NCI-H1417 (cell line): ENCODE measurements around the gene MIAT.
A peak's percentile ranks its signal among the peaks of the same experiment; 100 is the strongest.

Experiments used
- DNase-seq, 3 experiments: peaks; one replicate each; lab custom pipeline; 2025; lab: John Stamatoyannopoulos, UW

MIAT gene

DNA sequence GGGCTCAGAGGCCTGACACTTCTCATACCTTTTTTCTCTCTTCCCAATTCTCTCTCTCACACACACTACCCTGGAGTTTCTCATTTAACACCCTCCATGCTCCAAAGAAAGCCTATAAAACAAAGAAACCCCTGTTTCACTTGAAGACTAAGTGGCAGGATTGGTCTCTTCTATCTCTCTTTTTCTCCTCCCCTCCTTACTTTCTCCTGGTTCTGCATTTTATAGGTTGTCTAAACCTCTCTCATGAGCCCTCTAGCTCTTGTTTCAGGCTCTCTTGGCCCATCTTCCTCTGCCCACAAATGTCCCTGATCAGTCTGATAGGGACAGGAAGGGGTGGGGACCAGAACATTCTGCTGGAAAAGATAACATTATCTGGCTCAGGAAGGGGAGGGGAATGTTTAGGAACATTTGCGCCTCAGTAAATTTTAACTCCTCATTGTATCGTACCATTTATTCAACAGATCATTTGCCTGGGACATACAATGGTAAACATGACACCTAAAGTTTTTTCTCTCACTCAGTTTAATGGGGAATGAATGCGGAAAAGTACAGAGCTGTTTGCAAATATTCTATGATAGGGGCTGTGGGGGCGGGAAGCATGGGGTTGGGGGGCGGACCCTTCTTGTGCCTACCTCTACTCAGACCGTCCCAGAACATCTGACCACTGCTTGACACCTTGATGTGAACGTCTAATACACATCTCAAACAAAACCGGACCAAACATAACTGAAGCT lies 24.8 kb upstream of the MIAT start:
- no peak for DNase-seq

DNA sequence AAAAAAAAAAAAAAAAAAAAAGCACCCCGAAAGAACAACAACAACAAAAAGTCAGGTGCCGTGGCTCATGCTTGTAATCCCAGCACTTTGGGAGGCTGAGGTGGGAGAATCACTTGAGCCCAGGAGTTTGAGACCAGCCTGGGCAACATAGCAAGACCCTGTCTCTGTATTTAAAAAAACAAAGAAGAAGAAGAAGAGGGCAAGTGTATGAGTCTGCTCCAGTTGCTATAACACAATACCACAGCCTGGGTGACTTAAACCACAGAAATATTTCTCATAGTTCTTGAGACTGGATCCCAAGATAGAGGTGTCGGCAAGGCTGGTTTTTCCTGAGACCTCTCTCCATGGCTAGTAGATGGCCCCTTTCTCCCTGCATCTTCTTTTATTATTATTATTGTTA lies 23.2 kb upstream of the MIAT start:
- DNase-seq: no peak

DNA sequence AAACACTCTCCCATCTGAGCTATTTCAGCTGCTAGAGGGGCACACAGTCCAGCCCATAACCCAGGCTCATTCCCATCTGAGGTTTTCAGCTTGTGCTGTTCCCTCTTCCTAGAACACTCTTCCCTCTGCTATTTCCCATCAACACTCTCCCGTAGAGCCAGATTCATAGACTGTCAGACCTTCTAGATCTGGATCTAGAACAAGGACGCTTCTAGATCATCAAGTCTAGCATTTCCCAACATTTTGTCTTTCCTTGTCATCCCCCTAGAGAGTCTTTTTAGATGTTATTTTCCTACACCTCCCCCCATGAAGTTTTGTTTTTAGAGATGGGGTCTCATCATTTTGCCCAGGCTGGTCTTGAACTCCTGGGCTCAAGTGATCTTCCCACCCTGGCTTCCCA lies 22.3 kb upstream of the MIAT start:
- DNase-seq: no peak

DNA sequence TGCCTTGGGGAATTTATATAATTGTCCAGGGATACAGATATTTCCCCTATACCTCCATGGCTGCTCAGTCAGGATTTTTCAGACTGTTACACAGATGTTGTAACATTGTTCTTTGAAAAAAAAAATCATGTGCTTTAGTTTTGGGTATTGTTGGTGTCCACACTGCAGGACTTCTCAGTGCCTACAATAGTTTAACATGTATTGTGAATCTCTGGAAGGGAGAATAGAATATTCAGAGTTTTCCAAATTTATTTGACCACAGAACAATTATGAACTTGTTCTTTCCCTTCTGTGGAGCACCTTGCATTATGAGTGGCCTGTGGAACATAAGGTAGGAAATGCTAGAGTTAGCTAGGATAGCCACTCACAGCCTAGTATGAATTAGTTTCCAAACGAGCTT lies 21.1 kb upstream of the MIAT start:
- DNase-seq: no peak

DNA sequence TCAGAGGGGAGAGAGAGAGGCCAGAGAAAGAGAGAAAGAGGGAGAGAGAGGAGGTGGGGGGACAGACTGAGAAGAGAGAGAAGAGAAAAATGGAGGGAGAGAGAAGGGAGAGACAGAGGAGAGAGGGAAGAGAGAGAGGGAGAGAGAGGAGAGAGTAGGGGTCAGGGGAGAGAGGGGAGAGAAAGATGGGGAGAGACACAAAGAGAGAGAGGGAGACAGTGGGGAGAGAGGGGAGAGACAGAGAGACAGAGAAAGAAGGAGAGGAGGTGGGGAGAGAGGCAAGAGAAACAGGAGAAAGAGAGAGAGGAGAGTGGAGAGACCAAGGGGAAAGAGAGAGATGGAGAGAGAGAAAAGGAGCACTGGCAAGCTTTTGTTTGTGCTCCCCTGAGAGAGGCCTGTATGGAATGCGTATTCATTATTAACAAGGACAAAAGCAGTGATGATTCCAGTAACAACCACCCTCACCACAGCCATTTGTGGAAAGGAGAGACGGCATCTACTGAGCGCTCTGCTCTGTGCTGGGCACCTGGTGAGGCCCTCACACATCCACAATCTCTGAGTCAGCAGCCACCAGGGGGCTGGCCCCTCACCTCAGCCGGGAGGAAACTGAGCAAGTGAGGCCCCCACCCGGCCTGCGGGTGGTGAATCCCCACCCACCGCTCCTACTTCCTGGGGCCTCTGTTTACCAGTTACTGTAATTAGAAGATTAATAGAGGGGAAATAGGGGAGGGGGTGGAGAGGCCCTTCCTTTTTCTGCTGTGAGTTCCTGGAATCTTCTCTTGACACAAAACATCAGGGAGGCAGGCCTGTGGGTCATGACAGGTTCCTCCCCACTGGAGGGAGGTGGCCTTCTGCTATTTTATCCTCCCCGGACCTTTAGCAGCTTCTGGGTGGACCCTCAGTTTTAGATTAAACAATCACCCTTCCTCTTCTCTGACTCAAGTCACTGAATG lies 14.6 kb upstream of the MIAT start:
- peak in 2 of 3 experiments; percentile 65 to 80 for DNase-seq

DNA sequence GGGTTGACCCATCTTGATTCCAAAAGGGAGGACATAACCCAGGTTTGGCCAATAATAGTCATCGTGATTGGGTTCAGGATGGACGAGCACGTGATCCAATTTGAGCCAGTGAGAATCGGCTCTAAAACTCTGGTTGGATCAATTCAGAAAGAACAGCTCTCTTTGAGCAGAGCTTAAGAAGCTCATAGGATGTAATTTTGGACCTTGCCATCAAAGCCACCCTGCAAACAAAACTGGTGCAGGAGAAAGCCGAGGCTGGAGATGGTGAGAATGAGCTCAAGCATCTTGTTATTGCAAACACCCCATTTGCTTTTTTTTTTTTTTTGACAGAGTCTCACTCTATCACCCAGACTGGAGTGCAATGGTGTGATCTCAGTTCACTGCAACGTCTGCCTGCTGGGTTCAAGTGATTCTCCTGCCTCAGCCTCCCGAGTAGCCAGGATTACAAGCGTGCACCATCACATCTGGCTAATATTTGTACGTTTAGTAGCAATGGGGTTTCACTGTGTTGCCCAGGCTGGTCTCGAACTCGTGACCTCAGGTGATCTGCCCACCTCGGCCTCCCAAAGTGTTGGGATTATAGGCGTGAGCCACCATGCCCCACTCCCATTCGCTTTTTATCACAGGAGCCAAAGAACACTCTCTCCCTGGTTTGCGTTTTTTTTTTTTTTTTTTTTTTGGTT lies 13.8 kb upstream of the MIAT start:
- DNase-seq: no peak

DNA sequence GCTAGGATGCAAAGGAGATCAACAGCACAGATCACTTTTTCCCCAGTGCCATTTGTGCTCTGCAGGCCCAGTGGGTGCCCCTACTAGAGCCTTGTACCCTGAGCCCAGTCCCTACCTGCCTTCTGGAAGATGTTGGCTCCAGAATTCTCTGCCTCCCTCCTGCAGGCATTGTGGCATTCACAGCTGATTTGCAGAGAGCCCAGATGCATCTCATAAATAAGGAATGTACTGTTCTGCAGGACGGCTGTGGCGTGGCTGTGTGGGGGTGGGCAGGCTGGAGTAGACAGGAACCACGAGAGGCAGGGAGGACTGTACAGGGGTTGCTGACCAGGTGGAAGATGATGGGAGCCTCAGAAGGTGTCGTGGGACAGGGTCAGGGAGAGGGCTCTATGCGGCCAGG lies 11.2 kb upstream of the MIAT start:
- DNase-seq: peak in 2 of 3 experiments; percentile 19 to 64

DNA sequence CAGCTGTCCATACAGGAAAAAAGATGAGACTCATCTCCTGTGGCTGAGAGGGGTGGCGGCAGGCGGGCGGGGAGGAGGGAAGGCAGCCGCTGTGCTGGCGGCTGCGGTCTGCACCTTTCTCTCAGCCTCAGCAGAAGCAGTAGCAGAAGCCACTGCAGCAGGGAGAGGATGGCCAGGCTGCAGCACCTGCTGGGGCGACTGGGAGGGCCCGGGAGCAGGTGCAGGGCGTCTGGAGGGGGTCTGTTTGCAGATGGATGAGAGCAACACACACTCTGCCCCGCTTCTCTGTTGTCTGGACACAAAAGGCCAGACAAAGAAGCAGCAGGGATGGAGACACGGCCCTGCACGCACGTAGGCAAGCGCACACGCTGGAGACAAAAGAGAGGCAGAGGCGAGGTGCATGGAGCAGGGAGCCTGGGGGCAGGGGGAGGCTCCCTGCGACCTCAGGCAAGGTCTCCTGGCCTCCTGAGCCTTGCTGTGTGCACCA lies 9.3 kb upstream of the MIAT start:
- DNase-seq: peak; percentile 84 to 98 (median 93)

DNA sequence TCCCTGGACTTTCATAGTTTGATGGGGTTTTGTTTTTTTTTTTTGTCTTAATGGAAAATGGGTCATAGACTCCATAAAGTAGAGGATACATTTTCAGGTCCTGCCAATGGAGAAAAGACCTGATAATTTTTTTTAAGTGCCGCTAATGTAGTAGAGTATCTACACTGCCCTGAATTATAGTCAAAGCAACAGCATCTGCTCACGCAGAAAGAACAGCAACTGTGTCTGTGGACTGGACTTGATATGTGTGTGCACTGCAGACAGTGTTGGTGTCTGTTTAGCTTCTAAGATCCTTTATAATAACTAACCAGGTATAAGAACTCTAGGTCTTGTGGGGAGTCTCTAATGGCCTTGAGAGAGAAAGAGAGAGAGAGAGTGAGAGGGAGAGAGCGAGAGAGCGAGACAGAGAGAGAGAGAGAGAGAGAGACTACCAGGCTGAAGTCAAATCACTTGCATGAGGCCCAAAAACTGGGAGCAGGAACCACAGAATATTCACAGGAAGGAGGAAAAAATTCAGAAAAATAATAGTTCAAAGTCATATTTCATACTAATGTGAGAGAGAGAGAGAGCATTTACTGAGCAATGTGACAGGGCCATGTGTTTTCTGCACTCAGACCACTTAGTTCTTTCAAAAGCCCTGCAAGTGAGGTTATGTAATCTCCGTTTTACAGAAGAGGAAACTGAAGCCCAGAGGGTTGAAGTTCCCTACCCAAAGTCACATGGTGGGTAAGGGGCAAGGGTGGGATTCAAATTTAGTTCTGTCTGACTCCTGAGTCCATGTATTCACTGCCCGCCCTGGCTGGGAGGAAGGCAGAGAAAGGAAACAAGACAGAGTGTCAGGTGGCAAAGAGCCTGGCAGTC lies 8.6 kb upstream of the MIAT start:
- DNase-seq: peak; percentile 39 to 78 (median 56)

DNA sequence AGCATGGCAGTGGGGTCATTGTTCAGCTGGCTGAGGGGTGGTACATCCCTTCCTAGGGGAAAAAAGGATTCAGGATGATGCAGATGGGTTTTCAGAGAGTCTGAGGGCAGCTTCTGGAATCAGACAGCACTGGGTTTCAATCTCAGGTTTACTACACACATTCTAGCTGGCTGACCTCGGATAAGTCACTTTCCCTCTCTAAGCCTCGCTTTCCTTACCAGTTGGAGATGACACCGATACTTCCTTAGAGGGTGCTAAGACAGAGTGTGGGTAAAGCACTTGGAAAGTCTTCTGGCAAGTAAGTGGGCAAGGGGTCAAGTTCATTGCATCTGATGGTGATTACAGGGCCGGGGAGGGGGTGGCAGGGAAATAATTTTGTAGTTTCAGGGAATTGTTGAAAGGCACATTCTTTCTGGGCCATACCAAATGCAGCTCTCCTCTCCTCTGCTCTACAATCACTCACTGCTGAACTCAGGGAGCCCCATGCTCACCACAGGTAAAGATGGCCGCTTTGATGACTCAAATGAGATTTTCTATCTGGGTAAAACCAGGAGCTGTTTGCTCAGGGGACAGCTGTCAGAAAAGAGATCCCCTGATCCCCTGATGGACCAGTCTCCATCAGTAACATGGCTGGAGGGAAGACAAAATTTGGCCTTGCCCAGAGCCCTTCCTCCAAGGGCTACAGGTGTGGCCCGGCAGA lies 6.5 kb upstream of the MIAT start:
- no peak for DNase-seq

DNA sequence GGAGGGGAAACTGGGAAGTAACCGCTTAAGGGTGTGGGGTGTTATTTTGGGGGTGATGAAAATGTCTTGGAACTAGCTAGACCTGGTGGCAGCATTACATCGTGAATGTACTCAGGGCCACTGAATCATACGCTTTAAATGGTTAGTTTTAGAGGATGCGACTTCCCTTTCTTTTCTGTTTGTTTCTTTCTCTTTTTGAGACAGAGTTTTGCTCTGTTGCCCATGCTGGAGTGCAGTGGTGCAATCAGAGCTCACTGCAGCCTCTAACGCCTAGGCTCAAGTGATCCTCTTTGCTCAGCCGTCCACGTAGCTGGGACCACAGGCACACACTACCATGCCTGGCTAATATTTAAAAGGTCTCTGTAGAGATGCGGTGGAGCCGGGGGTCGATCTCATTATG lies 5.6 kb upstream of the MIAT start:
- DNase-seq: no peak

DNA sequence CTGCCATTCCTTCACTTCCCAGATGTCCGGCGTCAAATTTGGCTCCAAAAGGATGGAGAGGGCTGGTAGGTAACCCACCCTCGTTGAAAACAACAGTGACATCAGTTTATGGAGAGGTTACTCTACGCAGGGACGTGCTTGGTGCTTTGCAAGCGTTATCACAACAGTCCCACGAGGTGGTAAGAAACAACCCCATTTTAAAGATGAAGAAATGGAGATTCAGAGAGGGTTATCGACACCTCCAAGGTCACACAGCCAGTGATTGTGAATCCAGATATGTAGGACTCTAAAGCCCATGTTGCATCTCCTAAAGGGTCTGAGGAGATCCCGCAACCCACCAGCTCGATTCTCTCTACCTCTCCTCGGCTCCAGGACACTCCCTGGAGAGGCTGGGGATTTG lies 773 bp downstream of the MIAT start:
- peak in 2 of 3 experiments; percentile 35 to 62 for DNase-seq

DNA sequence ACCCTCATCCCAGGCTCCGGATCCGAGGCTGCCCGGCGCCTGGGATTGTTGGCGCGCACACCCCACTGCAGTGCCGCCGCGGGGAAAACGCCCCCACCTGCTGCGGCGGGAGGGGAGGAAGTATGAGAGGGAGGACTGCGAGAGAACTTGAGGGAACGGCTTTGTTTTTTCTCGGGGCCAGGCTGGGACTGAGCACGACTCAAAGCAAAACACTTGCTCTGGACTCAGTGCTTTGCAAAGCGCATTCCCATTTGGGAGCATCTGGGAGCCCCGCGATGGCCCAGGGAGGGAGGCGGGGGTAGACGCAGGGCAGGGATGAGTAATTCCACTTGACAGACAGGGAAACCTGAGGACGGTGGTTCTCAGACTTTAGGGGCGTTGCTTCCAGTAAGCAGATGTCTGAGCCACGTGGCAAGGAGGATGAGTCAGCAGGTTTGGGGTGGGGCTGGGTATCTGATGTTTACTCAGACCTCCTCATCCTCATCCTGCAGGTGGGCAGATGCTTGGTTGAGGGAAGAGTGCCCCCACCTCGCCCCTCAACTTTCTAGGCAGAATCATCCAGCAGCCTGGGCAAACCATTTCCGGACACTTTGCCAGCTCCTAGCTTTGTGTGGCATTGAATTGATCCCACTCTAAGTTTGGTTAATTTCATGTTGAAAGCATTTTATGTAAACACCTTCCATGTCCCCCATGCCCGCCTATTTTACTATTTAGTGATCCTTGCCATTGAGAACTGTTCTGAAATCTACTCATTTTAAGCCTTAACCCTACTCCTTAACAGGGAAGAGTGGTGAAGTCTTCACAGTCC lies 1.5 kb downstream of the MIAT start:
- DNase-seq: peak; percentile 79 to 92 (median 84)

DNA sequence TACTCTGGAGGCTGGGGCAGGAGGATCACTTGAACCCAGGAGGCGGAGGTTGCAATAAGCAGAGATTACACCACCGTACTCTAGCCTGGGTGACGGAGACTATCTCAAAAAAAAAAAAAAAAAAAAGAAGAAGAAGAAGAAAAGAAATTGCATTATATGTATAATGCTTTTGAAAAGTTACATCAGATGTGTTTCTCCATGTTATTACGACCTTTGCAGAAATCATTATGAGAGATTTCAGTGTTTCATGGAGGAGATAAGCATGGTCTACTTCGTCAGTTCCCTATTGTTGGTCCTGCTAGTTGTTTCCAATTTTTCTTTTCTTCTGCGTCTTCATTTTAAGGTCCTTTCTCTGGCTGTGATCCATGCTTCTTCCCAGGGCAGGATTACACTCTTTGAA lies 3.0 kb downstream of the MIAT start:
- no peak for DNase-seq

DNA sequence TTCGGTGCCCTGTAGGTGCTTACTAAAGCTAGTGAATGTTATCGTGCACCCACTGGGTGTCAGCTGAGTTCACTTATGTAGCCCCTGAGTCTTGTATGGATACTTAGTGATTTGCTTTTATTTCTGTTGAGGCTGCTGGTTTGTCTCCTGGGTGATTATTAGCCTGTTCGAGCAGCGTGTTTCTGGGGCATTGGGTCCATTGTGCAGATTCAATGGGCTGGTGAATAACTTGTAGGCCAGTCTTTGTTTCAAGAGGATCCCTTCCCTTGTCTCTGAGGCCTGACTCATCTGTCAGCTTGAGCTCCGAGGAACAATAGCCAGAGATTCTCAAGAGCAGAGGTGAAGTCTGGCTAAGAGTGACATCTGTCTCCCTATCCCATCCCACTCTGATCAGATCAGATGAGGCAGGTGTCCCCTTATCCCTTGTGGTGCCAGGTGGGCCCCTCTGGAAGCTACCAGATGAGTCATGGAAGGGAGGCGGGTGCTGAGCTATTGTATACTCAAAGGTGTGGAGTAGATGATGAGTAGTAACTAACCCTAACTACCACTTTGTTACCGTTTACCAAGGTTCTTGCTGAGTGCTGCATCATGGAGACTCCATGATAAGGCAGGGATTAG lies 3.7 kb downstream of the MIAT start:
- peak; percentile 23 to 72 (median 39) for DNase-seq

DNA sequence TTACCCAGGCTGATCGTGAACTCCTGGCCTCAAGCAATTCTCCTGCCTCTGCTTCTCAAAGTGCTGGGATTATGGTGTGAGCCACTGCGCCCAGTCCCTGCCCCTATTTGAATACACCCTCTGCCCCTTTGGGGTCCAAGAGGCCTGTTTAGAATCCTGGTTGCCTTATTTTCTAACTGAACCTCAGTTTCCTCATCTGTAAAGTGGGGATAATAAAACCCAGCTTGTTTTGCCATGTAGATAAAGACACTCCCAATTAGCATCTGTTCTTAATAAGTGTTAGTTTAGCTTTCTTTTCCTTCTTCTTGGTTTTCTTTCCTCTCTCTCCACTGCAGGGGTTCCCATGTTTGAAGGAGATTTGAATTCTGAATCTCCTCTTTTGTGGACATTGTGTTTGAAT lies 4.8 kb downstream of the MIAT start:
- no peak for DNase-seq

DNA sequence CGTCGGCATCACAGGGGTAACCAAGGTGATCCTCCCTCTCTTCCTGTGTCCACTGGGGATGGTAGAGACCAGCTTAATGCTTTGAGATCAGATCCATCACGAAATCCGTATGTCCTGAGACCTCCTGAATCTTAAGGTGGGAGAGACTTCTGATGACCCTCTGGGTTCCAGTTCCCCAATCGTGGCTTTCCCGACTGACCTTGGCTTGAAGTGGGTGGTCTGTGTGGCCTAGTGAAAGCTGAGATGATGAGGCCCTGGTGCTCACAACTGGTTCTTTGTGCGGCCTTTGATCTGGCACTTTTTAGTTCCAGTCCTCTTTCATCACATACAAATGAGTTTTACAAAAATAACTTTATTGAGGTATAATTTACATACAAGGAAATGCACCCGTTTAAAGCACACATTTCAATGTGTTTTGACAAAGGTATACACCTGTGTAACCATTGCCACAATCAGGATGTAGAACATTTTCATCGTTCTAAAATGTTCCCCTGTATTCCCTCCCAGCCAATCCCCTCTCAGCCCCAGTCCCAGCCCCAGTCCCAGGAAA lies 6.1 kb downstream of the MIAT start:
- DNase-seq: no peak

DNA sequence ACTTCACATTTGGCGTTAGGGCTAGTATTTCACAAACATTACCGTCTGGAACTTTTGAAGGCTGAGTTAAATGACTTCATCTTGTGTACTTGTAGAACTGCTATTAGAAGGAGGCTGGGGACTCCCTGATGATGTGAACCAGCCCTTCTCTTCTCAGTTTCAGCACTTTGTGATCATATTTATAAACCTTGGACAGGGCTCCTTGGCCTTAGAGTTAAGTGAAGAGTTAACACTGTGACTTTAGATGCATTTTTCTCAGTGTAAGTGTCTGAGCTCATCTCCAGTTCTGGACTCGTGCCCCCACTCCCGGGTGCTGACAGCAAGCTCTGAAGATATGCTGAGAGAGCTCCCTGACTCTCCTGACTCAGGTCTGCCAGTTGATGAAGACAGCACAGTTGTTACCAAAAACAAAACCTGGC lies 8.4 kb downstream of the MIAT start:
- no peak for DNase-seq

DNA sequence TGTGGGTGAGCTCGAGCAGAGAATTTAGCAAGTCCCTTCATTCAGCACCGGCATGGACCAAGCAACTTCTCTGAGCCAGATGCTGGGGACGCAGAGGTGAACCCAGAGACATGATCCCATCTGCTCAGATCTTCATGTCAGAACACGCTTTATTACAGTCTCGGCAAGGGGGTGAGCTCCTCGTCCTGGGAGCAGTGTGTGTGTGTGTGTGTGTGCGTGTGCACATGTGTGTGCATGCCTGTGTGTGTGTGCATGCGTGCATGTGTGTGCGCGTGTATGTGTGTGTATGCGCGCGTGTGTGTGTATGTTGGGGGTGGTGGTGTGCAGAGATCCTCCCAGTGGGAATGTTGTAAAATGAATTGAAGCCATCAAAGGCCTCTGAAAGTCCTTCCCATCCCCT lies 9.8 kb downstream of the MIAT start:
- no peak for DNase-seq
